GM21367 (cell line): ENCODE measurements around the gene GUCY1A1.

Experiments
- ATAC-seq: cut with Tn5 transposase; IDR thresholded peaks from one replicate; pipeline ENCODE4 v1.9.1; 2021; ENCODE audit not compliant: unreplicated experiment

The GUCY1A1 gene

DNA sequence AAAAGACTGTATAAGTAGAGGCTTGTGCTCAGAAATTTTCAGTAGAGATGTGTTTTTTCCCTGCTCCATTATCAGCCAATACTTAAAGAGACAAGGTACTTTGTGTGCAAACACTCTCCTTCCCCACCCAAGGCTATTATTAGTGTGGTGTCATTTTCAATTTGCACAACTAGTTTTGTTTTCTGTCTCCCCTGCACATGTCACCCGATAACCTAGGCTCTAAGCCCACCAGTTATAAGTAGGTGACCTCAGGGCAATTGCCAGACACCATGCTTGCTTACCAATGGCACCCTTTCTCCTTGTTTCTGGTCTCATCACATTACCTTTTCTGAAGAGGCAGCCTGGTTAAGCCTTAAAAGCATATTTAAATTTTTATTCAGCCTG, 8.0 kb upstream of the GUCY1A1 start:
- no peak for ATAC-seq

DNA sequence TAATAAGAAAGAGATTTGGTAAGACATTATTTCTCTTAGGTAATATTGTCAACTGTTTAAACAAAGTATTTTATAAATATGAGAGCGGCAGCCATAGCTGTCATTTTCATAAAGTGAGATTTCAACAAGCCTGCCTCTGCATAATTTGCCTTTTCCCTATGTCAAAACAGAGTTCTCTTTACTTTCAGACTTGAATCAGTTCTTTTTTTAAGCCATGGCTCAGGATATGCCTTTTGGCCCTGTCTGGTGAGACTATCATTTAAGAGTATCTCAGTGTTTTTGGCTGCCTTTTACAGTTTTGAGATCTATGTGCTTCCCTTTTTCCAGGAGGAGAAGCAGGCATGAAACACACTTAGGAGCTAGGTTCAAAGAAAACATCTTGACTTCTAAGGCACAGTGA, 7.5 kb upstream of the GUCY1A1 start:
- no peak for ATAC-seq

DNA sequence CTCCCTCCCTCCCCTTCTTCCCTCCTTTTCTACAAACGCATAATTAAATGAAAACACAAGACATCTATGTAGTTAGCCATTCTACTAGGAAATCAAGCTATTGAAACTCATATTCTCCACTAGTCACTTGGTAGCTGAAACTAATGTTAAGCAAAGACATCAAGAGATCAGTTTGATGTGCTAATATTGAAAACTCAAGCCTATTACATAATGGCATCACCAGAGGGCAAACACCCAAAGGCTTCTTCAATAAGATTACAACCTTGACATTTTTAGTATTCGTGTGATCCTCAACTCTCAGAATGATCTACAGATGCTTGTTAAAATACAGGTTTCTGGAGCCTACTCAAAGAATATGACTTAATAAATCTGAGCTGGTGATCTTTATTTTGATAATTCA, 6.2 kb upstream of the GUCY1A1 start:
- ATAC-seq, result no peak

DNA sequence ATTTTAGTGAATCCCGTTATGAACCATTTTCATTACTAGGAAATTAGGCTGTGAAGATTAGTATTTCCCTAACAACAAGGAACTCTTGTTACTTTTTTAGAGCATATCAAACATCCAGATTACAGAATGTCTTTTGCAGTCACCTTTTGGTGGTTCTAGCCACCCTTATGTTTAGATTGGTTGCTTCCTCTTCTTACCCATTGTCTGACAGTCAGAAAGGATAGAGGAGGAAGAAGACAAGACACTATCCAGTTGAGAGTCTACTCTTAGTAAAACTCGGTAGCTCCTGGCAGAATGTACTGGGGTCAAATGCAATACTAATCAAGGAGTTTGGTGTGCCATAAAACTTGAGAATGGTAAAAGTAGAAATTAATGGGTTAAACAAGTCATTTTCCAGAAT, 1.6 kb upstream of the GUCY1A1 start:
- no peak for ATAC-seq

DNA sequence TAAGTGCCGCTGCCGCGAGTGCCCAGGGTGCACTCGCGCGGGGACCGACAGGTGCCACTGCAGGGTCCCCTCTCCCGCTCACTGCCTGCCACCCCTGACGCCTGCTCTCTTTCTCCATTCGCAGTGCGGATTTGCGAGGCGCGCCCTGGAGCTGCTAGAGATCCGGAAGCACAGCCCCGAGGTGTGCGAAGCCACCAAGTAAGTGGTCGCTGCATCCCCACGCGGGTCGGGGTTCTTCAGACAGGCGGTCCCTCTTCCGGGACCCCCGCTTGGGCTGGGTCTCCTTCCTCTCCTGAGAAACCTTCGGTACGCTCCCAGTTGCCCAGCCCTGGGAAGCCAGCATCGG, 547 bp downstream of the GUCY1A1 start:
- peak; percentile 51 for ATAC-seq

DNA sequence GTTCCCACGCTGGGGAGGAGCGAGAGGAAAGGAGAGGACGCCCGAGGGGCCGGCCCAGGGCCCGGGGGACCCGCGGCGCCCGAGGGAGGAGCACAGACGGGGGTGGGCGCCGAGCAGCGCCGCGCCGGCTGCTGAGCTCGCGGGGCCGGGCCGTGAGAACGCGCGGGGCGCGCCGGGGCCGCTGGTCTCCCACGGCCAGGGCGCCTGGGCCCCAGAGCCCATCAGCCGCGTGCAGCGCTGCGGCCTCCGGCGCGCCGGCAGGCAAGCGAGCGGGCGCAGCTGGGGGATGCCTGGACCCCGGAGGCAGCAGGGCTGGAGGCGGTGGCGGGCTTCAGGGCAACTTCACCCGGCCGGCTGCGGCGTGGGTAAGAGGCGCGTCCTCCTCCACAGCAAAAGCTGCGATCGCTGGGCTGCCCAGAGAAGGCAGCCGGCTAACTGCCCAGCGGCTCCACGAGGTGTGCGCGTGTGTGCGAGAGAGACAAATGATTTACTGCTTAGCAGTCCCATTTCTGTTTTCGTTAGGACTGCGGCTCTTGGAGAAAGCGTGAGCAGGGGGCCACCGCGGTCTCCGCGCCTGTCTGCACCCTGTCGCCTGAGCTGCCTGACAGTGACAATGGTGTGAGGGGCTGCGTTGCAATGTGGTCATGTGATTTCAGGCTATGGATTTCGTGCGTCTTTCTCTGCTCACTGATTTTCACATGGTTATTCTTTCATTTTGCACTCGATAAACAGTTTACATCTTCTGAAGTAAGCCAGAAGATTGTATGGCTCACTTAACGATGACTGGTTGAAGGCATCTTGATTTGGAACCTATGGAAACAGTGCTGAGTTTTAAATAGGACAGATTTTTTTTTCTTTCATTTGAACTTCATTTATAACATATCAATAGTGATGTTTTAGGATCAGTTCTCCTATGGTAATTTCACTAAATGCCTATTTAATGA, 1.2 kb downstream of the GUCY1A1 start:
- peak; percentile 45 for ATAC-seq

DNA sequence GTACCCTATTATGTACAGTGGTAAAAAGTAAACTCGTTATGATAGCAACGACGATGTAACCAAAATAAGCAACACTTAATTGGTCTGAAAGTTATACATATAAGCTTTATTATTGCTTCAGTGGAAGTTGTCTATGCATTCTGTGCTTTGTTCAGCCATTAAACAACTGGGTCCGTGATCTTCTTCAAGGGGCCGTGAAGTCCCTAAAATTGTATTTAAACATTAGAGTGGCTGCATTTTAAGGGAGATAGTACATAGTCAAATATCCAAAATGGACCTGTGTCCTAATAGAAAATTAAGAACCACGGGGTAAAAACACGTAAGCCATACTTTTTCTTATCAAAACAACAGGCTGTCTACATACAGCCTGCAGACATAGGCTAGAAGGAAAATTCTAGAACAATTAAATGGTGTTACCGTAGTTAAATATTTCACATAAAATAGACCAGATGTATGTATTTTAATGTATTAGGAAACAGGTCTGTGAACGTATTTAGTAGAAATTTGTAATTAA, 2.1 kb downstream of the GUCY1A1 start:
- no peak for ATAC-seq

DNA sequence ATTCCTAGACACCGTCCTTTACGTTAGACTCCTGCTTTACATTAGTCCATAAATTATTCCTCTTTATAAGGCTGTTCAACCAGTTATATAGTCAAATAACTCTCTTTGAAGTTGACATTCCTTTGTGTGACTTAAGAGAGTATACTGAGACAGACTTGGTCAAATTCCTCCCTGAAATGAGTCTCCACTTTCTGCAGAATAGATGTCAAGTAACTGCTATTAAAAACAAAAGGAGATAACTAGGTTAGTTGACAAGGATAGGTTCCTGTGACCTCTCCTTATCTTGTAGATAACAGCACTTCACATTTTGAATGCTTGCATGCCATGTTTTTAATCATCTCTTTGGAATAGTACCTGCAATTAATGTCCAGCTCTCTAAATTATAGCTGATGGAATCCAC, 5.7 kb downstream of the GUCY1A1 start:
- ATAC-seq, result no peak

DNA sequence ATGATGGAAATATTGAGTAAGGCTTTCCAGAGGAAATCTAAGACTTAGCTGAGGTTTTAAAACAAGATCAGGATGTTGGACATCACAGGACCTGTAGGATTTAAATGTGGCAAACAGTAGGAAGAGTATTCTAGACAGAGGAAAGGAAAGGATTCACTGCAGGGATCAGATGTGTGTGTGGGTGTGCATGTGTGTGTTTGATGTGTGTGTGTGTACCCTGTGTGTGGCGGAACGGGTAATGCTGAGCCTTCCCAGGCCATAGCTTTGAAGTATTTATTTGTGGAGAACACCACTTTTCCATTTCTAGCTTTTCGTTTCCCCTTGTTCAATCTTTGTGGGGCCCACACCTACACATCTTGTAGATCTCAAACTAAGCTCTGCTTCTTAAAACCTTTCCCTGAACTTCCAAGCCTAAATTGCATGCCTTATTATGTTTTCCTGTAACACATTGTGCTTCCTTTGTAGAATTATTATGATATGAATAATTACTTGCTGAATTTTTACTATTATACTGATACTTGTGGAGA, 6.9 kb downstream of the GUCY1A1 start:
- ATAC-seq, result no peak

DNA sequence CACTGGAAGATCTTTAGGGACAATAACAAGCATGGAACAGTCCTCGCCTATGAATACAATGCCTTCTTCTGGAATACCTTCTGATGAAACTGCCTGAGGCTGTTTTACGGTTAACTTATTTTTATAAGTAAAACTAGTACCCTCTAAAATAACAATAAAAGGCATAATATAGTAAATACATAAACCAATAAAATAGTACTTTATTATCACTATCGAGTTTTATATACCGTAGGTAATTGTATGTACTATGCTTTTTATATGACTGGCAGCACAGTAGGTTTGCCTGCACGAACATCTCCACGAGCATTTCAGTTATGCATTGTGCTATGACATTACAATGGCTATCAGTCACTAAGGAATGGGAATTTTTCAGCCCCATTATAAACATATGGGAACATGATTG, 8.0 kb downstream of the GUCY1A1 start:
- ATAC-seq, result no peak

DNA sequence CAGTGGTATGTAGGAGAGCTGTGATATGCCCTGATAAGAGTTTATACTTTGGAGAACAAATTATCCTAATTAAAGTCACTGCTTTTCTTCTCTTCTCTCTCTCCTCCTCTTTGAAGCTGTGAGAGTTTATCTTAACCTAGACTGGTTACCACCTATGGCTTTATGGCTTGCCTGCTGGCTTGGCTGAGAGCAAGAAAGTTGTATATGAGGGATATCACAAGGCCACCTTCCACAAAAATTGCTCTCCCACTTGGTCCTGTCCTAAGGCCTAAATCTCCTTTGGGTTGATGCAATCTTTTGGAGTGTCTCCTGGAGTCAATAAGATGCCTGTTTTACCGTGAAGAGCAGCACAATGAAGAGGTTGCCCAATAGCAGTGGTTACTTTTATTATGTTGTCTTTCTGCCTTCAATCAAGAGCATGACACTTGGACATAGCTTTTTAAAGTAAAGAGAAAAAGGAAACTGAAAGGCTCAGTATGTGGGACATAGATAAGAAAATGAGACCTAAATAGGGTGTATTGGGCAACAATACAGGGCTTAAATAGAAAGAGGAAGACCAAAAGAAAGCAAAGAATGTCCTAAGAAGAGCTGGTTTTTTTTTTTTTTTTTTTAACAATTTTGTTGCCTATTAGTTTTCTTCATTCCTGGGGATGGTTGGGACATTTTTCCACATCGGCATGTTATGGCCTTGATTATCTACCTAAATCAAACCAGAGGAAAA, 9.2 kb downstream of the GUCY1A1 start:
- ATAC-seq, result peak; percentile 89

DNA sequence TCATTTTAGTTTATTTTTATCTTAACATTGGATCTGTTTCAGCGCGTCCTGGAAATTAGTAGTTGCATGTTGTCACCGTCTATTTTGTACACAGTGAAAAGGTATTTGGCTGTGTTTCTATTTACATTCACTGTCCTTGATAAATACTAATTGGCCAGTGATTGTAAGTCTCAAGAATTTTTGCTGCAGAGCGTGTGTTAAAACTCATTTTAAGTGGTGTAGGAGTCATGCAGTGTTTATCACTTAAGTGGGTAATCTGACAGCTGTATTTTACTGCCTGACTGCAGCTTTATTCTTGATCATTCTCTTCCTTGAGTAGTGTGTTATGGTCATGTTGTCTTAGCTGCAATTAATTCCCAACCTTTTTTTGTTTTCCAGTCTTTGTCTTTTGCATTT, 9.8 kb downstream of the GUCY1A1 start:
- ATAC-seq, result no peak

DNA sequence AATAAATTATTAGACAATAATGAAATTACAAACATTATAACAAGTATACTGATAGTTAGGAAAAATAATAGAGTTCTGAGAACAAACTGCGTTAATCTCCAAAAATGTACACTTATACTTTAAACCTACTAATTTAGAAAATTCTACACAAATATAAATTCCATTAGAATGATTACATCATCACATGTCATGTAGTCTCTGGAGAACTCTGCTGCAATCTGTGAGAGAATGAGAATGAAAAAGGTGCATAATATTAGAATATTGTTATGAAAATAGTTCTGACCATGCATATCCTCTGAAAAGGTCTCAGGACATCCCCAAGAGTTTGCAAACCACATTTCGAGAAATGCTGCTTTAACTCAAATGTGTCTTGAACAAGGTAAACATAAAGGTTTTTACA, 11.4 kb downstream of the GUCY1A1 start:
- ATAC-seq, result no peak

DNA sequence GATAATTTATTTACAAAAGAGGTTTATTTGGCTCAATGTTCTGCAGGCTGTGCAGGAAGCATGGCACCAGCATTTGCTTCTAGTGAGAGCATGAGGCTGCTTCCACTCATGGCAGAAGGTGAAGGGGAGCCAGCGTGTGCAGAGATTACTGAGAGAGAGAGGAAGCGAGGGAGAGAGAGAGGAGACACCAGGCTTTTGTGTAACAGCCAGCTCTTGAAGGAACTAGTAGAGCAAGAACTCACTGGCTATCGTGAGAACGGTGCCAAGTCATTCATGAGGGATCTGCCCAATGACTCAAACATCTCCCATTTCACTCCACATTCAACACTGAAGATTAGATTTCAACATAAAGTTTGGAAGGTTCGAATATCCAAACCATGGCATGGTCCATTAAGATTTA, 12.7 kb downstream of the GUCY1A1 start:
- no peak for ATAC-seq

DNA sequence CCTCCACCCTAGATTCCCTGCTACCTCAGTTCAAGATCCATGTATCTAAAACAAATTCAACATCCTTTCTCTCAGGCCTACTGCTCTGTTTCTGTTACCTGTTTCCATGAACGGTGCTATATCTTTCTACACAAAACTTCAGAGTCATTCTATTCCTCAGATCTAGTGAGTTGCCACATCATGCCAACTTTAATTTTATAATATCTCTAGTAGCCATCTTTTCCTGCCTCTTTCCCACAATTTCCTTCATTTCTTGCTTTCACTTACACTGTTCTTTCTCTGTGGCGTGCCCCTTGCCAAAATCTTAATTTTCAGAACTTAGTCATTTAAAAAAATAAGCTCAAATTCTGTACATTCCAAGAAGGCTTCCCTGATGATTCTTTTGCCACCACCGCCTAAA, 15.2 kb downstream of the GUCY1A1 start:
- ATAC-seq, result no peak

DNA sequence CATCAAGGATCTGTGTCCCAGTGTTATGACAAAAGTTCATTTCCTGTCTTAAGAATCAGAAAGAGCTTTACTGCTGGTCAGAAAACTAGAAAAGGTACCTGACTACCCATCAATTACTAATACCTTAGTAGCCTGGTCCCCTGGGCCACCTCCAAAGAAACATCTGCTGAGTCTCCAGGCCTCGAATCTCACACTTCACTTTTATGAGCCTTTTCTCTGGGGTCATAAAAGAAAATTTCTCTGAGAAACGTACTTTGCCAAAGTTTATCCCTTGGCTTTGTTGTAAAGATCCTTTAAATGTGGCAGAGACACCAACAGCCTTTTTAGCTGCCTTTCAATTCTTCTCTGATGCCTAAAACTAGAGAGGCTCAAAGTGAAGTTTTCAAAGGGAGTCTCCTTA, 17.8 kb downstream of the GUCY1A1 start:
- no peak for ATAC-seq

DNA sequence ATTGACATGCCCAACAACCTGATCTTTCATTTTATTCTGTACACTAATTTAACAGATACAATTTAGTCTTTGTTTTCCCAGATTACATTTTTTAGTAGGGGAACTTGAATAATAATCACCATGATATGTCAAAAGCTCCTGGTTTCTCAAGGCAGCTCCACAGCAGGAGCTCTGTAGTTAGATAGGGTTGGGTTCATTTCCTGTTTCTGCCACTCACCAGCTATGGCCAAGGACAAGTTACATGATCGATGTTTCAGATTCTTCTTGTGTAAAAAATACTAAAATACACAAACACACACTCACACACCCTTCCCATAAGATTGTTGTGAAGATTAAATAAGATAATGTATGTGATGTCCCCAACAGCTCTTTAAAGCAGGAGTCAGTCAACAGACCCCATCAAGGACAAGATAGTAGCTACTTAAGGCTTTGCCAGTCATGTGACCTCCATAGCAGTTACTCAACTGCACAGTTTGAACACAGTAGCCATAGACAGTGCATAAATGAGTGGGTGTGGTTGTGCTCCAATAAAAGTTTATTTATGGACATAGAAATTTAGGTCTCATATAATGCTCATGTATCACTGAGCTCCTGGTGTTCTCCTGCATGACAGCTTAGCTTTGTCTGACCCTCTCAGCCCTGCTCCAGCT, 18.4 kb downstream of the GUCY1A1 start:
- no peak for ATAC-seq

DNA sequence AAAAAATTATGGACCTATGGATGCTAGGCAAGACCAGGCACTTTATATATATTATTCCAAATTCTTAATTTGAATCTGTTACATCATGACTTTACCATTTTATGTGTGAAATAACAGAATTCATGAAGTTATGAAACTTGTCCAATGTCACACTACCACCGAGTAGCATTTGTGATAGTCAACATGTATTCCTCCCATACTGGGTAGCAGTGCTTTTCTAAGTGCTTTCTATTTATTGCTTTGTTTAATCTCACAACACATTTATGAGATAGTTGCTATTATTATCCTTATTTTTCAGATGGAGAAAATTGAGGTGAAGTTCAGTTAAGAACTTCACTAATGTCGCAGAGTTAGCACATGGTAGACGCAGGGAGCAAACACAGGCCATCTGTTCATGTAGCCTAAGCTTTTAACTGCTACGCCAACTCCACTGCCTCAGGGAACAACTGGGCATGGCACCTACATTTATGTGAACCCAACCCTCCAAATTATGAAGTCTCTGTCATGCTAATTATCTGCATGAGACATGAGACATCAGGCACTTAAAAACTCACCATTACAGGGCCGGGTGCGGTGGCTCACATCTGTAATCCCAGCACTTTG, 20.8 kb downstream of the GUCY1A1 start:
- no peak for ATAC-seq

DNA sequence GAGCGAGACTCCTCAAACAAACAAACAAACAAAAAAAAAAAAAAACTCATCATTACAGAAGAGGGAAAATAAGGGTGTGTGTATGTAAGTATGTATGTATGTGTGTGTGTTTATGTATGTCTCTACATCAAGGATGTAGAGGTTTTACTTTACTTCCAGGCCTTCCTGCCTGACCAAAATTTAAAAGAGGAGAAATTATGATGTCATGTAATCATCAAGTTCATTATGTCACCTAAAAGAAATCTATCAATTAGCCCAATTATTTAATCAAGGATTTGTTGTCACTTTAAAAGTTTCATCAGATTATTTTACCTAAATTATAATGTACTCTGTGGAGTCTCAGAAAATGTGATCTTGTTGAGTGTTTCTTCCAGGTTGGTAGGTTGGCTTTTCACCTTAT, 21.6 kb downstream of the GUCY1A1 start:
- ATAC-seq, result no peak

DNA sequence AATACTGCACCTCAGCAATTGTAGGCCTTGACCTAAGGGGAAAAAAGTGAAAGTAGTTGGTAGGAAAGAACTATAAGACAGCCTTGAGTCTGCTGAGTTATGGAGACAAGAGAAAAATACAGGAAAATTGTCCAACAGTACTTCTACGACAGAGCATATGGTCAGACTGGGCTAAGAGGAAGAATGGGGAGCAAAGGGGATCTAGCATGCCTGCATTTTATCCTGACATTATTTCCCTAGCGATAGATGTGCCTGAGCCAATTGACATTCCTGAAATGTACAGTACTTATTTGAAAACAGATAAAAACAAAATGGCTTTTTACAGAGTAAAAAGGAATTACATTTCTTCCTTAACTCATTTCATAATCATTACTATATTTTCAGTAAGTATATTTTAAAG, 22.2 kb downstream of the GUCY1A1 start:
- no peak for ATAC-seq
